Measurements from ENCODE around the gene BCAS3. TPM values are rescaled to one million over a fixed set of nuclear protein-coding genes. Genes with fewer than 3 reads are reported as not detected.

Gene BCAS3
- total RNA-seq, 1 donor from 2014 or later = 22.6 TPM

DNA sequence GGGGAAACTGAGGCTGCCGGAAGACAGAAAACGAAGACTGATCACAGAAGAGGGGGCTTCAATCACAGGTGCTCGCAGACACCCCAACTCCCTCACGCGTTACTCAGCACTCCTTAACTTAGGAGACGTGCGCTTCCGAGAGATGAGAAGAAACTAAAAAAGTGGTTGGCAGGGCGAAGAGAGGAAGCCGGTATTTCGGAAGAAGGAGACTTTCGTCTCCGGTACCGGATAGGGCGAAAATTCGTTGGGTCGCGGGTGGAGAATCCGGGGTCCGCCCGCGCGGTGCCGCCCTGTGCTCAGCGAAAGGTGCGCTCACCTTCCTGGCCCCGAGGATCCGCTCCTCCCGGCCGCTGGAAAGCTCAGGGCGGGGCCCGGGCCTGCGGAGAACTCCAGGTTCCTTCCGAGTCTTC is 721.1 kb downstream of the BCAS3 start:
- Mint-ChIP-seq H3K4me1 (ENCODE audit: low read depth) (peaks cover 26% of the 10 kb centered on the region), H3K9me3 (ENCODE audit: low read depth) (no peaks in the 10 kb centered on the region), H3K27ac (ENCODE audit: unreplicated experiment) (peak overlapping the region; percentile 9), H3K4me3 (ENCODE audit: unreplicated experiment) (peak overlapping the region; percentile 80), H3K27me3 (ENCODE audit: low read depth) (peaks cover 8% of the 10 kb centered on the region), H3K36me3 (ENCODE audit: low read depth) (peaks cover 5% of the 10 kb centered on the region)
- DNase-seq (ENCODE audit: low spot score) = no peak
- TF ChIP-seq, protein P1, sequence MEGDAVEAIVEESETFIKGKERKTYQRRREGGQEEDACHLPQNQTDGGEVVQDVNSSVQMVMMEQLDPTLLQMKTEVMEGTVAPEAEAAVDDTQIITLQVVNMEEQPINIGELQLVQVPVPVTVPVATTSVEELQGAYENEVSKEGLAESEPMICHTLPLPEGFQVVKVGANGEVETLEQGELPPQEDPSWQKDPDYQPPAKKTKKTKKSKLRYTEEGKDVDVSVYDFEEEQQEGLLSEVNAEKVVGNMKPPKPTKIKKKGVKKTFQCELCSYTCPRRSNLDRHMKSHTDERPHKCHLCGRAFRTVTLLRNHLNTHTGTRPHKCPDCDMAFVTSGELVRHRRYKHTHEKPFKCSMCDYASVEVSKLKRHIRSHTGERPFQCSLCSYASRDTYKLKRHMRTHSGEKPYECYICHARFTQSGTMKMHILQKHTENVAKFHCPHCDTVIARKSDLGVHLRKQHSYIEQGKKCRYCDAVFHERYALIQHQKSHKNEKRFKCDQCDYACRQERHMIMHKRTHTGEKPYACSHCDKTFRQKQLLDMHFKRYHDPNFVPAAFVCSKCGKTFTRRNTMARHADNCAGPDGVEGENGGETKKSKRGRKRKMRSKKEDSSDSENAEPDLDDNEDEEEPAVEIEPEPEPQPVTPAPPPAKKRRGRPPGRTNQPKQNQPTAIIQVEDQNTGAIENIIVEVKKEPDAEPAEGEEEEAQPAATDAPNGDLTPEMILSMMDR (IDR thresholded peaks at IDR 0.05) = no peak

DNA sequence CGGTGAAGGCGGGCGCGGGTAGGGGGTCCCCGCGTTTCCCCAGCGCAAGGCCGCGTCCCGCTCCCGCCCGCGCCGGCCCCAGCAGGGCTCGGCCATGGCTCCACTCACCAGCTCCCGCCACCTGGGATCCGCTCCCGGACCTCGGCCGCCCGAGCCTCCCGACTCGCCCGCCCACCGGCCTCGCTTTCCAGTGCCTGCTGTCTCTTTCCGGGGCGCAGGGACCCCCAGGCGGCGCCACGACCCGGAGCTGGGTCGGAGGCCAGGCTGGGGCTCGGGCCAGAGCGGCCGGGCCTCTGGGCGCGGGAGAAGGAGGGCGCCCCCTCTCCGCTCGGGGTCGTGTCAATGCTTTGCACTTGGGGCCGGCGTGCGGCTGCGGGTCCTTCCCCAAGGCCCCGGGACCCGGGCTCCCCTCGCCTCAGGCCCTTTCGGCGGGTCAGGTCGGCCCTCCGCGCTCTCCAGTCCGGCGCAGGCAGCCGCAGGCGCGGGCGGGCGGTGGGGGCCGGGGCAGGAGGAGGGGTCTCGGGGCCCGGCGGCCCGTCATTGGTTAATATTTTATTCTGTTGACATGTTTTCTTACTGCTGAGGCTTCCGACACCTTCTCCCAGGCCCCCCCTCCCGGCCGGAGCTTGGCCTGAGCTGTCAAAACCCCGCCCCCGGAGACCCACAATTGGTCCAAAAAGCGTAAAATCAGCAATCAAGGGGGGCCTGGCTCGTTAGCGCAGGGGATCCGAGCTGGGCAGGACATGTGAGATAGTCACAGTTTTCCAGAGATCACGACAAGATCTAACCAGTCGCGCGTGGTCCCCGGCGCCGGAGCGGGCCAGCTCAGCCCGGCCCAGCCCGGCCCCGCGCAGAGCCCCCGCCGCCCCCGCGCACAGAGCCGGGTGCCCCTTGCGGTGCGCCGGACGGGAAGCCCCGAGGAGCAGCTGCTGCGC is 721.7 kb downstream of the BCAS3 start, which contains the start of gene TBX2:
Gene TBX2, plus strand, starts transcription at position 713 of the 935 bp plus-strand sequence. CDS start 334 bp downstream, outside the sequence.
- DNase-seq (ENCODE audit: low spot score) = no peak
- H3K27ac Mint-ChIP-seq (ENCODE audit: unreplicated experiment) = peak within 1 kb of the TSS; percentile 89
- H3K9me3 Mint-ChIP-seq (ENCODE audit: low read depth) = no peaks in the 10 kb centered on the region
- TF ChIP-seq, protein P1 (IDR thresholded peaks at IDR 0.05) = peak; percentile 51
- peaks cover 8% of the 10 kb centered on the region for H3K27me3 Mint-ChIP-seq (ENCODE audit: low read depth)
- peaks cover 6% of the 10 kb centered on the region for H3K36me3 Mint-ChIP-seq (ENCODE audit: low read depth)
- peaks cover 24% of the 10 kb centered on the region for H3K4me1 Mint-ChIP-seq (ENCODE audit: low read depth)
- peak within 1 kb of the TSS; percentile 80 for H3K4me3 Mint-ChIP-seq (ENCODE audit: unreplicated experiment)

DNA sequence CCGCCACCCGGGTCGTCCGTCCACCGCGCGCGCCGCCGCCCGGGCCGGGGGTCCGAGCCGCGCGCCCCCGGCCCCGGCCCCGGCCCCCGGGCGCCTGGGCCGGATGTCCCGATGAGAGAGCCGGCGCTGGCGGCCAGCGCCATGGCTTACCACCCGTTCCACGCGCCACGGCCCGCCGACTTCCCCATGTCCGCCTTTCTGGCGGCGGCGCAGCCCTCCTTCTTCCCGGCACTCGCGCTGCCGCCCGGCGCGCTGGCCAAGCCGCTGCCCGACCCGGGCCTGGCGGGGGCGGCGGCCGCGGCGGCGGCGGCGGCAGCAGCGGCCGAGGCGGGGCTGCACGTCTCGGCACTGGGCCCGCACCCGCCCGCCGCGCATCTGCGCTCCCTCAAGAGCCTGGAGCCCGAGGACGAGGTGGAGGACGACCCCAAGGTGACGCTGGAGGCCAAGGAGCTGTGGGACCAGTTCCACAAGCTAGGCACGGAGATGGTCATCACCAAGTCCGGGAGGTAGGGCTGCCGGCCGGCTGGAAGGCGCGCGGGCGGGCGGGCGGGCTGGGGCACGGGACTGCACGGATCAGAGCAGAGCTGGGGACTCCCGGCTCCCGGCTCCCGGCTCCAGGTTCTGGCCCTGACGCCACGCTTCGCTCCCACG is 722.5 kb downstream of the BCAS3 start:
- TF ChIP-seq, protein P1 (IDR thresholded peaks at IDR 0.05) = no peak
- Mint-ChIP-seq H3K4me1 (ENCODE audit: low read depth) (peaks cover 24% of the 10 kb centered on the region), H3K9me3 (ENCODE audit: low read depth) (no peaks in the 10 kb centered on the region), H3K4me3 (ENCODE audit: unreplicated experiment) (peak overlapping the region; percentile 78), H3K27me3 (ENCODE audit: low read depth) (peaks cover 8% of the 10 kb centered on the region), H3K36me3 (ENCODE audit: low read depth) (peaks cover 6% of the 10 kb centered on the region), H3K27ac (ENCODE audit: unreplicated experiment) (peak overlapping the region; percentile 83)
- DNase-seq (ENCODE audit: low spot score) = no peak

DNA sequence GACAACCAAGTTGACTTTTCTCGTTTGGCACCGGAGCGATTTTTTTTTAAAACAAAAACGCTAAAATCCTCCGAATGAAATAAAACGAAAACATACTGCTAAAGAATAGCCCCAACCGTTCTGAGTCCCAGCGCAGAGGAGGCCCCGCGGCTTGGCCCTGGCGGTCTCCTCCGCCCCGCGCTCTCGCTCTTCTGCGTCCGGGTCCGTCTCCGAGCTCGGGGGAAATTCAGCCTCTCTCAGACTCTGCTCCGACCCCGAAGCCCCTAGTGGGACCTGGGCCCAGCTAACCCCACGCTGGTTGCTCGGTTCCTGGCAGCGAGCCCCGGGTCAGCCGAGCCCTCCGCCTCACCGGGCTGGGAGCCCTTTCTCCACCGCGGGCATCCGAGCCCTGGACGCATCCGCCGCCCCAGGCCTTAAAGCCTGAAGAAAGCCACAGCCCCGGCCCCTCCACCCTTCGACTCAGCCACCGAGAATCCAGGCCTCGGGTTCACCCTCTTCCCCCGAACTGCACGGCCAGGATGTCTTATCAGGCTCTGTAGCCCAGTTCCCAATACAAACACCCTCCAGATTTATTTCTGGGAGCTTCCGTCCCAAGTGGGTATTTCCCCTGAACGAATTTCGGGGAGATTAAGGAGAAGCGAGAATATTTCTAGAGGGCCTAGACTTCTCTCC is 723.2 kb downstream of the BCAS3 start:
- no peak for DNase-seq (ENCODE audit: low spot score)
- Mint-ChIP-seq H3K36me3 (ENCODE audit: low read depth) (peaks cover 6% of the 10 kb centered on the region), H3K9me3 (ENCODE audit: low read depth) (no peaks in the 10 kb centered on the region)

More for the DNA sequence above, 723.2 kb downstream of the BCAS3 start:
- H3K4me3 Mint-ChIP-seq (ENCODE audit: unreplicated experiment) = peak overlapping the region; percentile 78
- TF ChIP-seq, protein P1 (IDR thresholded peaks at IDR 0.05) = peak; percentile 17
- H3K27ac Mint-ChIP-seq (ENCODE audit: unreplicated experiment) = peak overlapping the region; percentile 83
- H3K4me1 Mint-ChIP-seq (ENCODE audit: low read depth) = peaks cover 24% of the 10 kb centered on the region
- H3K27me3 Mint-ChIP-seq (ENCODE audit: low read depth) = peaks cover 8% of the 10 kb centered on the region
